ENCODE measurements around the gene FCRL5. TPM values are rescaled to one million over a fixed set of nuclear protein-coding genes. Genes with fewer than 3 reads are reported as not detected.

Gene FCRL5
- total and polyA plus RNA-seq, 9 of the 15 experiments (the other 6 are each of a cell fraction or from before 2014, with no cell fraction given), result not detected

GRCh38 chr1:157490467-157491165 is 61.7 kb downstream of the FCRL5 start:
- H3K4me1 ChIP-seq (replicated peaks in 1 of 2; ENCODE audit: control insufficient read depth in 2 of 2, insufficient read depth in 2 of 2, low read length in 2 of 2), result peaks cover 7 to 18% of the 10 kb centered on the region in 2 experiments; a peak in 4 of 5 replicates
- no peaks in the 10 kb centered on the region for H4K20me1 ChIP-seq (replicated peaks; ENCODE audit: control insufficient read depth, insufficient read depth, low read length)
- no peaks in the 10 kb centered on the region for H3K36me3 ChIP-seq (ENCODE audit: control insufficient read depth, insufficient read depth, low read length)
- H3K9me3 ChIP-seq (replicated peaks; ENCODE audit: control insufficient read depth, insufficient read depth, low read depth, low read length), result no peaks in the 10 kb centered on the region
- no peaks in the 10 kb centered on the region for H3K9me1 ChIP-seq (ENCODE audit: control insufficient read depth, insufficient read depth, low read length)
- no TSS peak for BruUV-seq (replicated peaks)
- CTCF ChIA-PET (ENCODE audit: low intra/inter-chr PET ratio), result interaction anchor here (0.6 to 3.8 kb wide), 12 partner anchors 15 to 320 kb away, joined by 3 to 37 read pairs (median 7); no protein-coding TSS in a partner anchor
- POLR2A ChIA-PET, result no interaction called here
- peak overlapping the region; percentile 50; the same call in 1 of the 2 replicates for H3K4me2 ChIP-seq (ENCODE audit: insufficient read depth, low read length)
- DNase-seq (ENCODE audit: extremely low read depth in 1 of 4, low spot score in 3 of 4), result peak; percentile 43 to 82 (median 47)
- intact Hi-C loops (cut with micrococcal nuclease), result loop anchor here (10.0 kb wide), 1 partner anchor 396 kb away; the partner anchor contains the start of gene ETV3L
- peak overlapping the region in 1 of 2 experiments; percentile 18; a peak in 1 of 4 replicates for H3K9ac ChIP-seq (ENCODE audit: insufficient read depth in 1 of 2, low read depth in 2 of 2, low read length in 2 of 2)
- H3K79me2 ChIP-seq (ENCODE audit: control insufficient read depth, insufficient read depth, low read length), result no peaks in the 10 kb centered on the region
- H2AFZ ChIP-seq (ENCODE audit: low read depth, low read length), result peak overlapping the region; percentile 90
- no peak overlapping the region for H3K27ac ChIP-seq (ENCODE audit: extremely low read depth, low read depth, low read length)
- H3K27me3 ChIP-seq (ENCODE audit: control insufficient read depth in 2 of 2, insufficient read depth in 2 of 2, low read length in 2 of 2), result peaks cover 0 to 9% of the 10 kb centered on the region in 2 experiments; a peak in 2 of 5 replicates
- ATAC-seq, result peak; percentile 84
- in situ Hi-C loops (cut with MboI), result loop anchor here (5.0 to 10.0 kb wide), 4 partner anchors 178 to 396 kb away; partner anchors contain the start of gene ETV3L
- no peak overlapping the region for H3K4me3 ChIP-seq
- FAIRE-seq, result peak; percentile 74
- 9% methylated on average over 14 of the region's 14 CpGs for WGBS (ENCODE audit: insufficient coverage, low coverage, missing lambda C conversion rate)
- TF ChIP-seq UBTF (IDR thresholded peaks at IDR 0.05; ENCODE audit: borderline replicate concordance in 1 of 2, low read depth in 2 of 2, low read length in 2 of 2) (no peak), HIVEP1 (CRISPR knock-in tag; IDR thresholded peaks at IDR 0.05) (no peak), CHCHD3 (CRISPR knock-in tag; IDR thresholded peaks at IDR 0.05) (no peak), PKNOX1 (IDR thresholded peaks at IDR 0.05) (no peak), KDM4B (IDR thresholded peaks at IDR 0.05; ENCODE audit: borderline replicate concordance in 2 of 2, low read depth in 1 of 2) (no peak), NFYB (IDR thresholded peaks at IDR 0.05; ENCODE audit: extremely low read depth, insufficient read length) (no peak), HMBOX1 (IDR thresholded peaks at IDR 0.05) (no peak), TOE1 (IDR thresholded peaks at IDR 0.05; ENCODE audit: borderline replicate concordance) (no peak), TOE1 (CRISPR knock-in tag; IDR thresholded peaks at IDR 0.05; ENCODE audit: borderline replicate concordance, low read depth) (no peak), TFAP4 (CRISPR knock-in tag; IDR thresholded peaks at IDR 0.05; ENCODE audit: borderline replicate concordance) (no peak), ATF2 (CRISPR knock-in tag; IDR thresholded peaks at IDR 0.05) (no peak), PTRF (tag; IDR thresholded peaks at IDR 0.05) (no peak), SOX6 (IDR thresholded peaks at IDR 0.05) (no peak)

Data from K562 (cell line).